HG02588 (cell line): ENCODE results near the gene CUX1.

Source experiments
- ATAC-seq: cut with Tn5 transposase; IDR thresholded peaks from one replicate; pipeline ENCODE4 v1.9.1; 2021; ENCODE audit warnings: mild to moderate bottlenecking, moderate library complexity; ENCODE audit not compliant: unreplicated experiment

The CUX1 gene

GRCh38 chr7:101891936-101892640 lies 74.7 kb downstream of the CUX1 start:
- no peak for ATAC-seq

GRCh38 chr7:101893341-101894082 lies 76.1 kb downstream of the CUX1 start:
- no peak for ATAC-seq

GRCh38 chr7:101896316-101896715 lies 78.9 kb downstream of the CUX1 start:
- no peak for ATAC-seq

- ATAC-seq = no peak
These were observed 79.5 kb downstream of the CUX1 start for GRCh38 chr7:101896941-101897340.

DNA sequence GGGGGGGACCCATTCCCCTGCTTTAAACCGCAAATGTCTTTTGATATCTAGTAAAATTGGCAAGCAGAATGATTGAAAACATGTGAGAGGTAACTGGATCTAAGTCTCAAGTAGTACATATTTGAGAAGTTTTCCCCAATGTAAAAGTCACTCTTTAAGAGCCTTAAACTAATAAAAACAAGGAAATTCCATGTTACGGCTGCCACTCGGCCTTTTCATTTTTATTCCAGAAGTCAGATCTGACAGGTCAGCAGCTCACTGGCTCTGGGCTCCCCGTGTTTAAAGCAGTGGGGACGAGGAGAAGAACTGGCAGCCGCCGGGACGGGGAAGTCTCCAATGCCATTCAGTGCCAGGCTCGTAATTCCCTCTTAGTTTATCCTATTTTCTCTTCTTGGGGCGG lies 80.7 kb downstream of the CUX1 start:
- no peak for ATAC-seq

GRCh38 chr7:101899616-101900015 lies 82.2 kb downstream of the CUX1 start:
- ATAC-seq = no peak

GRCh38 chr7:101900103-101900502 lies 82.7 kb downstream of the CUX1 start:
- ATAC-seq = no peak

- no peak for ATAC-seq
These were observed 84.5 kb downstream of the CUX1 start for GRCh38 chr7:101901661-101902491.

- ATAC-seq = no peak
These were observed 85.5 kb downstream of the CUX1 start for GRCh38 chr7:101902680-101903514.

- ATAC-seq = no peak
These were observed 86.1 kb downstream of the CUX1 start for GRCh38 chr7:101903515-101903868.

GRCh38 chr7:101904019-101904418 lies 86.6 kb downstream of the CUX1 start:
- ATAC-seq = no peak

- no peak for ATAC-seq
These were observed 87.9 kb downstream of the CUX1 start for GRCh38 chr7:101905203-101905865.

GRCh38 chr7:101906291-101907240 lies 89.1 kb downstream of the CUX1 start:
- ATAC-seq = no peak

DNA sequence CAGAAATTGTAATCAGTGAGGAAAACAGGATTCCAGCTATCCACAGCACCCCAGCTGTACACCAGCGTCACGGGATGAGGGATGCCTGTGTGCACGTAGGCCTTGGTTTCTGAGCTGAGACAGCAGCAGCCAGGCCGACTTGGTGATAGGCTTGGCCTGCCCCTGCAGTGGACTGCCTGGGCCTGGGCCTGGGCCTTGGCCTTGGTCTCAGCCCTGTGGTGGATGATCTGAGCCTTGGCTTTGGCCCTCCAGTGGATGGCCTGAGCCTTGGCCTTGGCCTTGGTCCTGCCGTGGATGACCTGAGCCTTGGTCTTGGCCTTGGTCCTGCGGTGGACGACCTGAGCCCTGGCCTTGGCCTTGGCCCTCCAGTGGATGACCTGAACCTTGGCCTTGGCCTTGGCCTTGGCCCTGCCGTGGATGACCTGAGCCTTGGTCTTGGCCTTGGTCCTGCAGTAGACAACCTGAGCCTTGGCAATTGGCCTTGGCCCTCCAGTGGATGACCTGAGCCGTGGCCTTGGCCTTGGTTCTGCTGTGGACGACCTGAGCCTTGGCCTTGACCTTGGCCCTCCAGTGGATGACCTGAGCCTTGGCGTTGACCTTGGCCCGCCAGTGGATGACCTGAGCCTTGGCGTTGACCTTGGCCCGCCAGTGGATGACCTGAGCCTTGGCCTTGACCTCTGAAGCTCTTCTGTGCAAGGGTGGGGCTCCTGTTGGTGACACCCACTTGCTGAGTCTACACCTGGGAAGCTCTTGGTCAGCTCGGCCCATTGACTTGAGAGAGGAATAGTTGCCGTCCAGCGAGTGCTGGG lies 93.8 kb downstream of the CUX1 start:
- ATAC-seq = no peak

- no peak for ATAC-seq
These were observed 94.6 kb downstream of the CUX1 start for GRCh38 chr7:101911800-101912715.

DNA sequence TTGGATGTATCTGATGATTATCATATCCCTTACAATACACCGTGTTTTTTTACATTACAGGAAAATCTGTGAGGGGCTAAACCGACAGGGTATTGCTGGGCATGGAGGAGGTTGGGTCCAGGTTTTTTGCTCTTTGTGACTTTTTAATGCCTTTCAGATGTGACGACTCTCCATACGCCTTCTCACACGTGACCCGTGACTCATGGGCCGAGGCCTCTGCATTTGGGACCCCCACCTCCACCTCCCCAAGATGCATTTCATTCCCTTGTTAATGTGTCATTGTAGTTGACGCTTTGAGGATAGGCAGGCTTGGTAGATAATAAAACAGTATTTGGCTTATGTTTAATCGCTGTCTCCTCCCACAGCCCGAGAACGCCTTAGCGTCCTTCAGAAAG lies 95.3 kb downstream of the CUX1 start:
- ATAC-seq = no peak

GRCh38 chr7:101913247-101913721 lies 95.9 kb downstream of the CUX1 start:
- no peak for ATAC-seq
